HG03378 (cell line): ENCODE measurements around the gene PIGBOS1.
A peak's percentile ranks its signal among the peaks of the same experiment; 100 is the strongest.

Source experiments
- ATAC-seq: cut with Tn5 transposase; IDR thresholded peaks from one replicate; pipeline ENCODE4 v1.9.1; 2021; ENCODE audit warnings: mild to moderate bottlenecking, moderate library complexity; ENCODE audit not compliant: unreplicated experiment

Gene PIGBOS1

DNA sequence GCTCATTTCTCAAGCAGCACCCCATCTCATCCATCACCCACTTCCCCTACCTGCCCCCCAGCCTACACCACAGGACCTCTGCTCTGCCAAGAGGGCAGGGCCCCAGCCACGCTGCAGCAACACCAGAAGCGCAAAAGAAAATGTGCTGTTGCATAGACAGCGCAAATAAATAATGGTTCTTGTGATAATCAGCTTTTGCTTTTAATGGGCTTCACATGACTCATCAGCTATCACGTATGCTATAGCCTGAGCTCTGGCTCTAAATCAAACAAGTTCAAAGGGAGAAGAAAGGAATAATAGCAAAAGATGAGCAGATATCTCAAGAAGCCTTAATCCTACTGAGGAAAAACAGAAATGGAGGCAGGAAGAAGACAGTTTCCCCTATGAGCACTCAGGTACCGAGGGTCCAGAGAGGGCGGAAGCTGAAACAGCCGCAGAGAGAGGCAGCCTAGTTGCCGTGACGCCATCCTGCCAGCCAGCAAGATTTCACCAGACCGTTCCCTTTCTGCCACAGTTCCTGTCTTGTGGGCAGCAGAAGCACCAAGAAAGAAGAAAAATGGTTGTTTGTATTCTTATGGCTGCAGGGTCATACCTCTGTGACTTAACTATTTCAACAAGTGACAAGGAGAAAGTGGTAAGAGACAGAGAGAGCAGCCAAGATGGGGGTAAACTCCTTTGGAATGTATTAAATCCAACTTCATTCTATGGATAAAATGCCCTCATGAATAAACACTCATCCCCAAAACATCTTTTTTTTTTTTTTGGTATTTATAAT is 51.3 kb downstream of the PIGBOS1 start:
- ATAC-seq = peak; percentile 89
